NCI-H446 (cell line): Measurements from ENCODE around the gene PAPSS1.
"Not testable (repeated sequence)": the region's sequence is repeated elsewhere in the genome, so short reads cannot be mapped to it uniquely, and the experiment has no call there.

Experiments
- DNase-seq, 2 experiments: peaks; one replicate each; lab custom pipeline; 2025; lab: John Stamatoyannopoulos, UW

PAPSS1 gene

DNA sequence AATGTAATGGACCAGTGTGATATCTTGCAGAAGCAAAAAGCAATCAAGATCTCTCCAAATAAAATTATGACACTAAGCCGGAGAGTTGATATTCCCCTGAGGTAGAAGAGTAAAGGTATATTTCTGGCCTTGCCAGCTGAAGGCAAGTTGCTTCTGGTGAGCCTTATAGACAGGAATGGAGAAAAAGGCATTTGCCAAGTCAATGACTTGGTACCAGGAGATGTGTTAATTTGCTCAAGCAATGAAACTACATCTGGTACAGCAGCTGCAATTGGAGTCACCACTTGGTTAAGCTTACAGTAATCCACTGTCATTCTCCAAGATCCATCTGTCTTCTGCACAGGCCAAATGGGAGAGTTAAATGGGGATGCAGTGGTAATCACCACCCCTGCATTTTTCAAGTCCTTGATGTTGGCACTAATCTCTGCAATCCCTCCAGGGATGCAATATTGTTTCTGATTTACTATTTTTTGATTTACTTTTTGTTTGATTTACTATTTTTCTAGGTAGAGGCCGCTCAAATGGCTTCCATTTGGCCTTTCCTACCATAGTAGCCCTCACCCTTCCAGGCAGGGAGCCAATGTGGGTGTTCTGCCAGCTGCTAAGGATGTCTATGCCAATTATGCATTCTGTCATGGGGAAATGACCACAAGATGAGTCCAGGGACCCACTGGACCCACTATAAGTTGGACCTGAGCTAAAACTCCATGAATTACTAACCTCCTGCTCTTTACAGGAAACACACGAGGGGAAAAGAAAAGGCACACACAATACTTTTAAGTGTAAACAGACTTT is 6.3 kb upstream of the PAPSS1 start:
- peak; percentile 31 to 81 for DNase-seq

DNA sequence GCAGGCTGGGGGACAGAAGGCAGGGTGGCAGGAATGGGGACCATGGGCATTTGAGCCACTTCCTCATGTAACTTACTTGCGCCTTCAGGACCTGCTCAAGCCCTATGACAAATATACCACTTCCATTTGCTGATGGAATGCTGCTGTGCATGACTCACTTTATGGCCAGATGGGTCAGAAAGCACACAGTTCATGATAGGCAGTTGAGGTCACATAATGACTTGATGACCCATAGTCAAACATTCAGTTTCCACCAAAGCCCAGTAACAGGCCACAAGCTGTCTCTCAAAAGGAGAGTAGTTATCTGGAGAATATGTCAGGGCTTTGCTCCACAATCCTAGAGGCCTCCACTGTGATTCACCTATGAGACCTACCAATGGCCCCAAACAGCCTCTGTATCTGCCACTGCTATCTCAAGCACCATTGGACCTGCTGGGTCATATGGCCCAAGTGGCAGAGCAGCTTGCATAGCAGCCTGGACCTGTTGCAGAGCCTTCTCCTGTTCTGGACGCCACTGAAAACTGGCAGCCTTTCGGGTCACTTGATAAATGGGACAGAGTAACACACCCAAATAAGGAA is 5.3 kb upstream of the PAPSS1 start:
- DNase-seq = no peak

DNA sequence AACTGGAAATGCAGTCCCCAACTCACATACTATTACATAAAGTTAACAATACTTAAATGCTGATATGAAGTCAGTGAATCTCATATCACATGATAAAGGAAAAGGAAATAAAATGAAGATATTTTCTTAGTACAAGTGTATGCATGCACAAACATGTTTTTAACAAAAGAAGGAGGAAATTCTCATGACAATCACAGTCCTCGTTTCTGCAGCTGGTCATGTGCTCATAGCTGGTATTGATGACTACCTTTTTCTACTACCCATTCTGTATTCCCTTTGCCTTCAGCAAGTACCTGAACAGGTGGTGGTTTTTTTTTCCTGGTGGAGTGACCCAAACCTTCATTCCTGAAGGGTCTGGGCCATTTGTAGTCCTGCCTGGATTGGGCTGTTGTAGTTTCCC is 3.3 kb upstream of the PAPSS1 start:
- DNase-seq = not testable (repeated sequence)

DNA sequence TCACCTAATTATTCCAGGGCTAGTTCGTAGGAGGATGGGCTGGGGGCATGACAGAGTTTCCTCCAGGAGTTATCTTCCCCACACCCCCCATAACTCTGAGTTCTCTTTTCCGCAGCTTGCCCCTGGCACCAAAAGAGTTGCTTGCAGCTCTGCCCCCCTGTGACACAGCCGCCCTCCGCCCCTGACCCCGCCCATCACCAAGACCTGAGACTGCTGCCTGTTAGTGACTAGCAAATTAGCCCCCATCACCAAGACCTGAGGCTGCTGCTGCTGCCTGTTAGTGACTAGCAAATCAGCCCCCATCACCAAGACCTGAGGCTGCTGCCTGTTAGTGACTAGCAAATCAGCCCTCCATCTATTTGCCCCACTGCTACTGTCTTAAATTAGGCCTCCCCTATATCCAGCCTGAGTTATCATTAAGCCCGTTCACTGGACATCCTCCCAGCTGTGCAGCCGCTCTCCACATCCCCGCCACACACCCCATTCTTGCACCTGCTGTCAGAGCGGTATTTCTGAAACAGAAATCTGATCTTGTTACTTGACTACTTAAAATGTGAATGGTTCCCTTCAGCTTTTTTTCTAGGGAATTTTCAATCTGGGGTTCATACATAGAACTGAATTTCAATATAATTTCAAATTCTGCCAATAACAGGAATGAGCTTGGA is 1.5 kb upstream of the PAPSS1 start:
- no peak for DNase-seq

DNA sequence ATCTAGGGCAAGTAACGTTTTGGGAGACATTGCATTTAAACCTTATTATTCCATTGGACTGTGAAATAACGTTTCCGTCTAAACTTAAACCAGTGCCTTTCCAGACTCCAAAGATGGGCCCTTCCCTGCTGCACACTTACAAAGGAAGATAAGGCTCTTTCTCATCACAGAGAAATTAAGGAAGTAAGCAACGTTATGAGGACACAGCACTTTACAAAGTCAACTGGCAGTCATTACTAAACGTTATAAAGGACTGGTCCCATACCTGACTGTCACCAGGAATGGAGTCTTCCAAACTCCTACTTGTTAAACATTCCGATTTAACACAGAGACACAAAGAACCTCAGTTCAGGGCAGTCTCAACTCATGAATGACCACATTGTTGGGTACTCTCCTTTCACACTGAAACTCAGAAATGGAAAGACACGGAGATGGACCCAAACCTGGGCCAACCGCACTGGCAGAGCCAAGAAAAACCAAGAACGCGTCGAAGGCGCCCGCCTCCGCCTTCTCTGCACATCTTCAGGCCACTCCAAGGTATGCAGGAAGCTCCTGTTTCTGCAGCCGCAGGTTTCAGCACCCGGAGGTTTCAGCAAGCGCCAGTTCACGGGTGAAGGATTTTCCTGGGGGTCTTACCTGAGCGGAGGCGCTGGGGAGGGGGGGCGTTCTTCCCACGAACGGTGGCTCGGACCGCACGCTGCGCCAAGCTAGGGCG is 670 bp downstream of the PAPSS1 start:
- peak in 1 of 2 experiments; percentile 23 for DNase-seq

DNA sequence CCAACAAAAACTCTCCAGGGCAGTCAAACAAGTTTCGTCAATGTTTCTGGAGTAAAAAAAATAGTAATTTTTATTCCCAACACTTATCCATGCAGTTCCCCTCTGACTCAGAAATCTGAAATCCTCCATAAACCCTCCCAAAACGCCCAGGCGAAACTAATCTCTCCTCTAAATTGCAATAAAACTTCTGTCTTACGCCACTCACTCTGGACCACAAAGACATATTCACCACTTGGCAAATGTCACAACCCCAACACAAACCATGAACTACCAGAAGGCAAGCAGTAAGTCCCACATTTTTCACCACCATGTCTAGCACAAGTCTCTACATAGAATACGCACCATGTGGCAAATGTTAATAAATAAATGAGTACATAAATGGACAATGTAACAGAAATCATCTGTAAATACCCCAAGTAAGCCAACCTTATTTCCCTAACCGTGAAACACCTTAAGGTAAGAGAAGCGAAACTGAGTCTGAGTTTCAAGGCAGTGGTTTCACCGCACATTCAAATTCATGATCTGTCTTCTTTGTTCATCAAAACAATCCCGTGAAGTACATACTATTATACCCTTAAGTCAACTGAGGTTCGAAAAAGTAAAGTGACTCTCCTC is 1.6 kb downstream of the PAPSS1 start:
- DNase-seq = no peak

DNA sequence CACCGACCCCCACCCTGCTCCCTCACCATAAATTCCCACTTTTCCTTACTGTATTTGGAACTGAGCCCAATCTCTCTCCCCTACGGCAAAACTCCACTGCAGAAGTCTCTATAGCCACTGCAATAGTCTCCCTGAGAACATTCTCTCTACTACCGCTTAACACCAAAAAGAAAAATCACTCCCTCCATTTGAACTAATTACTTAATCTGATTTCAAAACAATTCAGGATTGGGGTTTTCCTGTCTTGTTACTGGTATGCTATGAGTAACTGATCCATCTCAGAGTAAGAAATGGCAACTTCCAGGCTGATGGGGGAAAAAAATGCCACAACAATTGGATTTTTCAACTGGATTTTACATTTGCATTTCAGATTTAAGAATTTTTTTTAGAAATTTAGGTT is 5.8 kb downstream of the PAPSS1 start:
- DNase-seq = no peak

DNA sequence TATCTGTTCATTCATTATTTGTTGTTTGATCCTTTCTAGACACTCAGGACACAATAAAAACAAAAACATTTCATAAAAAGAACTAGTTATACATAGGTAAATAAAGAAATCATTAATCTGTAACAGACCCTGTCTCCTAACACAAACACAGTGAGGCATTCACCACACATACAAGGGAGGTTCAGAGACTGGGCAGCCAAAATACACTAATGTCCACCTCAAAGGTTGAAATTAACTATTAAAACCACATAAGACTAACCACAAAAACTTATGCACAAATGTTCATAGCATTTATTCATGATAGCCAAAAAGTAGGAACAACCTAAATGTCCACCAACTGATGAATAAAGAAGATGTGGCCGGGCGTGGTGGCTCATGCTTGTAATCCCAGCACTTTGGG is 7.8 kb downstream of the PAPSS1 start:
- DNase-seq = no peak

DNA sequence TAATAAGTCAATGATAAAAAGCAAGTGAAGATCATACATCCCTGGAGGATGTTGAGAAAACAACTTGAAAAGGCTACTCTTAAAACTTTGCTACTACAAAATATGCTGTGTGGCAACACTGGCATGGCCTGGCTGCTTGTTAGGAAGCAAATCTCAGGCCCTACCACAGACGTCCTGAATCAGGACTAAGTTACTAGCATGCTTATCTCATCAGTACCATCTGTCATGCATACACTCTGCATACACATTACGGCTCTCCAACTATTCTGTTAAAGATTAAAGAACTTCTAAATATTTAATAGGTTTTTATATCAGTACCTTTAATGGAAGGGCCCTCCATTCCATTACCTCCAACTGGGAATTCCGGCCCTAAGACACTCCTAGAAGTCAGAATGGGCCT is 8.2 kb downstream of the PAPSS1 start:
- DNase-seq = no peak

DNA sequence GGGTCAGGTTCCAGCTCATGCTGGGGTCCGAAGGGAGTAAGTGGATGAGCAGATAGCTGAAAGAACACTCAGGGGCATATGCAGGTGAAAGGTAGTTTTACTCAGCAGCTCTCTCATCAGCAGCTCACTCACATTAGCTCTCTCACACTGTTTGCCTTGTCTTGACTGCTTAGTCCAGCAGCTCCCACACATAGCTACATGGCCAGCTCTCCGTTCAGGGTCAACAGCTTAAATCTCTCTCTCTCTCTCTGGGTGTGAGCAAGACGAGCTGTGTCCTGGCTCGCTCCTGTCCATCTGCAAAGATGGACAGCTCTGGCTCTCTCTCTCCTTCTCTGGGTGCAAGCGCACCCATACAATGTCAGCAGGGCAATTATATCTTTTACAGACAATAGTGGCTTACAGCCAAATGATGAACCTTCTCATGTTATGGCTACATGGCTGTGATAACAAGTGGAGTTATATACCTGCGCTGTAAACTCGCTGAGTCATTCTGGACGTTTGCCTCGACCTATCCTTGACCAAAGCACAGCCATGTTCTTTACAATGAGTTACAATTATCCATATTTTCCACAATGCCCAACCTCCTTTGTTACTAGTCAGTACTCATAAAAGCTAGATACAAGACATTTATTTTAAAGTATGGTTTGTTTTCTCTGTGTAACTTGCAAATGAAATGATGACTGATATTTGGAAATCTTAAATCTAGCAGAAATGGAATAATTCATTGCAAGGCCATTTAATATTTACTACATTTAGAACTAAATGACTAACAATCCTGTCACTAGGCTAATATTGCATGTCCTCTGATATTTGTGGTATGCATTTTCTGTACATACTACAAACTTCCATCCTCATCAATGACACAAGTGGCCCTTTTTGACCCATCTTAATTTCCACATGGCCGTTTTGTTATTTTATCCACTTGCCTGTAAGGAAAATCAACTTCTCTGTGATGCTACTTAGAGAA is 9.3 kb downstream of the PAPSS1 start:
- no peak for DNase-seq

DNA sequence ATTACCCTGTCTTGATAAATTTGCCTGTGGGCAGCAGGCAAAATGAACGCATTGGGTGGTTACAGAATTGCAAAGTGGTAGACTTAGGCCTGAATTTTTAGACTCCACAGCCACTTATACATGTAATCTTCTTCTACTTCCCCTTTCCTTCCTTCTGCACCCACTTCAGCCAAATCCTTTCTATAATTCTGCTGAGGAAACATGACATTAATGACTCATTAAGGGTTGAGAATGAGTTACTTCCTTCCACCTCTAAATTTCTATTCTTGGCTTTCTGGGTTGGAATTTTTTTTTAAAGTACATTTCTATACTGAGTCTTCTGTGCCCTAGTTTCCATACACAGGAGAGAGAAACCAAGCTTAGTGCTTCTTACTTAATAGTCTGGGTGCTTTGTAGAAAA is 10.1 kb downstream of the PAPSS1 start:
- no peak for DNase-seq

DNA sequence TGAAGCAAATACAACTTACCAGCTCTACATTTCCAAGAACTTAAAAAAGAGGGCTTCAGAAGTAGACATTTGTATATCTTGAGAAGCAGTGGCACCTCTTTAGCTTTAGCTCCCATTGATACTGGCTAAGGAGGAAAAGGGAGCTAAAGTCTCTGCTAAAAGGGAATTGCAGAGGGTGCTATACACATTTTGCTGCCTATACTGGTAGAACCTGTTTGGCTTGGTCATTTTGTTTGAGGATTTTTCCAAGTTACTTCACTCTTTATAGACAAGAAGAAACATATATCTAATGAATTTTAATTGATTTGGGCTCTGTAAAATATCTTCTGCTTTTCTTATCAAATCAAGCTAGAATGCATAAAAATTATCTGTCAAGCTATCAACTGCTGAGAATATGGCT is 11.8 kb downstream of the PAPSS1 start:
- no peak for DNase-seq

DNA sequence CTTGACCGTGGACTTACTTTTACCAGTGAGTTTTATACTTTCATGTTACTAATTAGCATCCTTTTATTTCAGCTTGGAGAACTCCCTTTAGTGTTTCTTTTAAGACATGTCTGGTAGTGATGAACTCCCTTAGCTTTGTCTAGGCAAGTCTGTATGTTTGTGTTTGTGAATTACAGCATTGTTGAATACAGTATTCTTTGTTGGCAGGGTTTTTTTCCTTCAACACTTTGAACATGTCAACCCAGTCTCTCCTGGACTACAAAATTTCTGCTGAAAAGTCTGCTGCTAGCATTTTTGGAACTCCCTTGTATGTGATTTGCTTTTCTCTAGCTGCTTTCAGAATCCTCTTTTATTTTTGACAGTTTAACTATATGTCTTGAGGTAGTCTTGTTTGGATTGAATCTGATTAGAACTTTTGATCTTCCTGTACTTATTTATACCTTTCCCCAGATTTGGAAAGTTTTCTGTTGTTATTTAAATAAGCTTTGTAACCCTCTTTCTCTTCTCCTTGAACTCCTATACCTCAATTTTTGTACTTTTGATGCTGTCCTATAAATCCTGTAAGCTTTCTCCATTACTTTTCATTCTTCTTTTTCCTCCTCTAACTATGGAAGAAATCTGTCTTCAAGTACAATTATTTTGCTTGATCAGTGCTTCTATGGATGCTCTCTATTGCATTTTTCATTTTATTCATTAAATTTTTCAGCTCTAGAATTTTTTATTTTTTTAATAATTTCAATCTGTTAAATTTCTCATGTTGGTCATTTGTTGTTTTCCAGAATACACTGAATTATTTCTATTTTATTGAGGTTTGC is 14.1 kb downstream of the PAPSS1 start:
- DNase-seq = no peak

DNA sequence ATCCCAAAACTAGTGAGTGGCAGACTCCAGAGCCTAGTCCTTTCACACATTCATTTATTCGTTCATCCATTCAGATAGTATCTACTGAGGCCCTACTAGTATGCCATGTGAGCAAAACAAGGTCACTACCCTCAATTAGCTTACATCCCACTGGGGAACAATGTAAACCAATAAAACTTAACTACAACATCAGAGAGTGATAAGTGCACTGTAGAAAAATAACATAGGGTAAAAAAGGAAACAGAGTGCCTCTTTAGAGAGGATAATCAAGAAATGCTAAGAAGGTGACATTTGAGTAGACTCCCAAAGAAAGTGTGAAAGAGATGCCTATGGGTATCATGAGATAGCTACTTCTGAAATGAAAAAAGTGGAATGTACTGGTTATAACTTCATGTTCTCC is 18.5 kb downstream of the PAPSS1 start:
- no peak for DNase-seq

DNA sequence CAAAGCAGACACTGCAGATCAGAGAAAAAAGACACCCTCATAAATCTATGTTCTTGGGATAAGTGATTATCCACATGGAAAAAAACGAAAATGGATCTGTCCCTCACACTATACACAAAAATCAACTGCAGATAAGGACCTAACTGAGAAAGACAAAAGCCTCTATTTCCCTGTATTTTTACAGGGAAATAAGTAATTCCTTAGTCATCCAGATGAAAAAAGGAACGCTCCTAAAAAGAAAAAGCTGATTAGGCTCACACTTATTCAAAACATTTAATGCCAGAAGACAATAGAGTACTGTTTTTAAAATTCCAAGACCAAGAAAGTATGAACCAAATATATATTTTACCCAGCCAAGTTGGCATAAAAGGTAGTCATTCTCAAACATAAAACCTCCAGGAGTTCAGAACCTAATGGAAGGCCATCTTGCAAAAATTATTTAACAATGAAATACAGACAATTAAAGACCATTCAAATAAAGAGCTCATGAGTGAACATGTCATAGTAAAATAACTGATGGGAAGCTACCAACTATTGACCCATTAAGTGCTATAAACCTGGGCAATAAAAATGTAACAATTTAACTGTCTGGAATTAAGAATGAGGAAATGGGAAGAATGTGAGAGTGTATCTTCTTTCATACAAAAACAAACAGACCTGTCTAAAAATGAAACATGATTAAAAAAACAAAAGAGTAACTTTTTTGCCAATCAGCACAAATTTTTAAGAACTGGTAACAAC is 20.4 kb downstream of the PAPSS1 start:
- no peak for DNase-seq

DNA sequence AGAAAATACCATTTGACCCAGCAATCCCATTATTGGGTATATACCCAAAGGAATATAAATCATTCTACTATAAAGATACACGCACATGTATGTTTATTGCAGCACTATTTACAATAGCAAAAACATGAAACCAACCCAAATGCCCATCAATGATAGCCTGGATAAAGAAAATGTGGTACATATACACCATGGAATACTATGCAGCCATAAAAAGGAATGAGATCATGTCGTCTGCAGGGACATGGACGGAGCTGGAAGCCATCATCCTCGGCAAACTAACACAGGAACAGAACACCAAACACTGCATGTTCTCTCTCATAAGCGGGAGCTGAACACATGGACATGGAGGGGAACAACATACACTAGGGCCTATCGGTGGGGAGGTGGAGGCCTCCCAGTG is 23.8 kb downstream of the PAPSS1 start:
- not testable (repeated sequence) for DNase-seq

DNA sequence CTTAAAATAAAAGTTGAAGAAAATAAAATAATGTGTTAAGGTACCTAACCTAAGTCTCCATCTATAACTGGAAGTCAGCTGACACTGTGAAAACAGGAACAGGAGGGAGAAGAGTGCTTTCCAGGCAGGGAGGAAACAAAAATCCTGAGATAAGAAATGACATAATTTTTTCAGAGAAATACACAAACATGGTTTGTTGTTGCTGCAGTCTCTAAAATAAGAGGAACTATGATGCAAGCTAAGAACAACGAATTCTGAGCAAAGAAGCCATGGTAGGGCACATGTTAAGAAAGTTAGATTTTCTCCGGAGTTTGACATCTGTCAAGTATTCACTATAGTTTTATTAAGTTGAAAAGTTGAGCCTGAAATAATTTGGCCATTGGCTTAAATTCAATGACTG is 26.9 kb downstream of the PAPSS1 start:
- DNase-seq = no peak

DNA sequence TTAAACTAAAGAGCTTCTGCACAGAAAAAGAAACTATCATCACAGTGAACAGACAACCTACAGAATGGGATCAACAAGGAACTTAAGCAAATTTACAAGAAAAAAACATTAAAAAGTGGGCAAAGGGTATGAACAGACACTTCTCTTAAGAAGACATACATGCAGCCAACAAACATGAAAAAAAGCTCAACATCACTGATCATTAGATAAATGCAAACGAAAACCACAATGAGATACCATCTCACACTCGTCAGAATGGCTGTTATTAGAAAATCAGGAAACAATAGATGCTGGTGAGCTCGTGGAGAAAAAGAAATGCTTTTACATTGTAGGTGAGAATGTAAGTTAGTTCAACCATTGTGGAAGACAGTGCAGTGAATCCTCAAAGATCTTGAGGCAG is 27.8 kb downstream of the PAPSS1 start:
- no peak for DNase-seq

DNA sequence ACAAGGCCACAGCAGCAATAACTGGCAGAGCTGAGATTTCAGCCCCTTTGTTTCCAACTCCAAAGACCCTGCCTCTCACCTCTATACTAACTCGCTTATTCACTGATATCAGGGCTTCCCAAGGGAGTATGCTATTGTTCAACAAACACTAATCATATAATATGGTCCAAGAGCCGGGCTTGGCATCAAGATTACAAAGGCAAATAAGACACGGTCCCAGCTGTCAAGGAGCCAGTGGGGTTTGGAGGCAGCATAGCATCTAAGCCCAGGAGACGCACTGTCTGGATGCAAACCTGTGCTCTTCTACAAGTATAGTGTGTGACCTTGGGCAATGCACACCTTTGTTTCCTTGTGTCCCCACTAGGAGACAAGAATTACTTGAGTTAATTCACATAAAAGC is 28.7 kb downstream of the PAPSS1 start:
- DNase-seq = no peak
